ENCODE measurements around the gene GPR87.
A peak's percentile ranks its signal among the peaks of the same experiment; 100 is the strongest.

The GPR87 gene

DNA sequence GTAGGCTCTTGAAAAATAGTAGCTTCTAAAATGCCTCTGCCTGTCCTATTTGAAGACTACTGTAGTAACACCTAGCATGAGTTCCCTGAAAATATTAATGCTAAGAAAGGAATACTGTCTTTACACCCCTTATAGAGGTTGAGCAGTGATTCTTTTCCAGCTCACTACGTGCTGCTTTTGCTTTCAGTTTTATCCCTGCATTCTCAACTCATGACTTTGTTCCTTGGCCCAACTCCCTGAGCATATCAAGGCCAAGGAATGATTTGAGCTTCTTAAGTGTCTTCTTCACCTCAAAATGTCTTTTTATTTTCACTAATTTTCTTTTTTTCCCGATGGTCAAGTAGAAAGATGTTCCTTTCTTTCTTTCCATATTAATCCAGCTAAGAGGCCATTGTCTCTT, 29.2 kb upstream of the GPR87 start:
- Histone ChIP-seq H3K4me3 (replicated peaks; ENCODE audit: insufficient read depth, low read length) (peak overlapping the region; percentile 3; the same call in 1 of the 2 replicates), H3K27me3 (ENCODE audit: insufficient read depth, poor library complexity, severe bottlenecking) (no peaks in the 10 kb centered on the region), H3K27ac (replicated peaks) (peak overlapping the region; percentile 84)
- DNase-seq (ENCODE audit: low read depth in 1 of 2, low spot score in 1 of 2) = no peak
- TF ChIP-seq, protein P1, sequence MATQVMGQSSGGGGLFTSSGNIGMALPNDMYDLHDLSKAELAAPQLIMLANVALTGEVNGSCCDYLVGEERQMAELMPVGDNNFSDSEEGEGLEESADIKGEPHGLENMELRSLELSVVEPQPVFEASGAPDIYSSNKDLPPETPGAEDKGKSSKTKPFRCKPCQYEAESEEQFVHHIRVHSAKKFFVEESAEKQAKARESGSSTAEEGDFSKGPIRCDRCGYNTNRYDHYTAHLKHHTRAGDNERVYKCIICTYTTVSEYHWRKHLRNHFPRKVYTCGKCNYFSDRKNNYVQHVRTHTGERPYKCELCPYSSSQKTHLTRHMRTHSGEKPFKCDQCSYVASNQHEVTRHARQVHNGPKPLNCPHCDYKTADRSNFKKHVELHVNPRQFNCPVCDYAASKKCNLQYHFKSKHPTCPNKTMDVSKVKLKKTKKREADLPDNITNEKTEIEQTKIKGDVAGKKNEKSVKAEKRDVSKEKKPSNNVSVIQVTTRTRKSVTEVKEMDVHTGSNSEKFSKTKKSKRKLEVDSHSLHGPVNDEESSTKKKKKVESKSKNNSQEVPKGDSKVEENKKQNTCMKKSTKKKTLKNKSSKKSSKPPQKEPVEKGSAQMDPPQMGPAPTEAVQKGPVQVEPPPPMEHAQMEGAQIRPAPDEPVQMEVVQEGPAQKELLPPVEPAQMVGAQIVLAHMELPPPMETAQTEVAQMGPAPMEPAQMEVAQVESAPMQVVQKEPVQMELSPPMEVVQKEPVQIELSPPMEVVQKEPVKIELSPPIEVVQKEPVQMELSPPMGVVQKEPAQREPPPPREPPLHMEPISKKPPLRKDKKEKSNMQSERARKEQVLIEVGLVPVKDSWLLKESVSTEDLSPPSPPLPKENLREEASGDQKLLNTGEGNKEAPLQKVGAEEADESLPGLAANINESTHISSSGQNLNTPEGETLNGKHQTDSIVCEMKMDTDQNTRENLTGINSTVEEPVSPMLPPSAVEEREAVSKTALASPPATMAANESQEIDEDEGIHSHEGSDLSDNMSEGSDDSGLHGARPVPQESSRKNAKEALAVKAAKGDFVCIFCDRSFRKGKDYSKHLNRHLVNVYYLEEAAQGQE (IDR thresholded peaks at IDR 0.05; ENCODE audit: insufficient replicate concordance, low read depth) = no peak
- TF ChIP-seq SPI1 (IDR thresholded peaks at IDR 0.05; ENCODE audit: borderline replicate concordance, low read depth) (no peak), GABPA (IDR thresholded peaks at IDR 0.05; ENCODE audit: low read depth) (no peak), POLR2AphosphoS5 (IDR thresholded peaks at IDR 0.05; ENCODE audit: low read depth) (no peak)
- TF ChIP-seq, protein P2, sequence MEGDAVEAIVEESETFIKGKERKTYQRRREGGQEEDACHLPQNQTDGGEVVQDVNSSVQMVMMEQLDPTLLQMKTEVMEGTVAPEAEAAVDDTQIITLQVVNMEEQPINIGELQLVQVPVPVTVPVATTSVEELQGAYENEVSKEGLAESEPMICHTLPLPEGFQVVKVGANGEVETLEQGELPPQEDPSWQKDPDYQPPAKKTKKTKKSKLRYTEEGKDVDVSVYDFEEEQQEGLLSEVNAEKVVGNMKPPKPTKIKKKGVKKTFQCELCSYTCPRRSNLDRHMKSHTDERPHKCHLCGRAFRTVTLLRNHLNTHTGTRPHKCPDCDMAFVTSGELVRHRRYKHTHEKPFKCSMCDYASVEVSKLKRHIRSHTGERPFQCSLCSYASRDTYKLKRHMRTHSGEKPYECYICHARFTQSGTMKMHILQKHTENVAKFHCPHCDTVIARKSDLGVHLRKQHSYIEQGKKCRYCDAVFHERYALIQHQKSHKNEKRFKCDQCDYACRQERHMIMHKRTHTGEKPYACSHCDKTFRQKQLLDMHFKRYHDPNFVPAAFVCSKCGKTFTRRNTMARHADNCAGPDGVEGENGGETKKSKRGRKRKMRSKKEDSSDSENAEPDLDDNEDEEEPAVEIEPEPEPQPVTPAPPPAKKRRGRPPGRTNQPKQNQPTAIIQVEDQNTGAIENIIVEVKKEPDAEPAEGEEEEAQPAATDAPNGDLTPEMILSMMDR (IDR thresholded peaks at IDR 0.05; ENCODE audit: insufficient read depth, low read length) = no peak

DNA sequence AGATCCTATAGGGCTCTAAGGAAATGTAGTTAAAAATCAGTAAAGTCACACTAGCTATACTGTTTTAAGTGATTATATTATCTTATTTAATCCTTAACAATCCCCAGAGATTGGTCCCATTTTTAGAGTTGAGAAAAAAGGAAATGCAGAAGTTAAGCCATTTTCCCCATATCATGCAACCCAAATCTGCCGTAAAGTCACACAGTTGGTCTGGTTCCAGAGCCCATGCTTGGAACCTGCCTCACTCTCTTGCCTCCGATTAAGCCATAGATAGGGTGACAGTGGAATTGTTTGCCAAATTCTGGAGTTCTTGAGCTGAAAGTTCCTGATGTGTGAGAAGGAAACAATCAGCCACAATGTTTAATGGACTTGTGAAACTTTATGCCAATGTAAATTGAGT, 15.1 kb upstream of the GPR87 start:
- no peak for TF ChIP-seq GABPA (IDR thresholded peaks at IDR 0.05; ENCODE audit: low read depth)
- peak; percentile 61; the same call in 1 of the 2 replicates for TF ChIP-seq SPI1 (IDR thresholded peaks at IDR 0.05; ENCODE audit: borderline replicate concordance, low read depth)
- no peaks in the 10 kb centered on the region for H3K27me3 ChIP-seq (ENCODE audit: insufficient read depth, poor library complexity, severe bottlenecking)
- peak in 1 of 2 experiments; percentile 41 for DNase-seq (ENCODE audit: low read depth in 1 of 2, low spot score in 1 of 2)
- H3K4me3 ChIP-seq (replicated peaks; ENCODE audit: insufficient read depth, low read length) = no peak overlapping the region
- peak overlapping the region; percentile 51 for H3K27ac ChIP-seq (replicated peaks)

DNA sequence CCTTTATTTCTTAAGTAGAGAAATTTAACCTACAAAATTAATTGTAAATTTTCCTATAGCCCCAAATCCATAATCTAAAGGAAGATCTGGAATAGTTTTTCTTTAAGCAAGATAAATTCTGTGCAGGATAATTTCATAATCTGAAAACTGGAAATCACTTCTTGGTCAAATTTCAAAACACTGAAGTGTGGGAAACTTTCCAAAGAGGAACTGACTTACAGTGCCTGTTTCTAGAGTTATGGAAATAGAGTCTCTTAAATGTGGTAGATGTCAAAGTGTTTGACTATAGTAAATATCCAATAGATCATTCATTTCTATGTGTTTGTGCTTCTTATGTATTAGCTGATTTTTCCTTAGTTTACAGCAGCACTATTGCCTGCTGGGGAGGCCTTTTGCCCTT, 14.3 kb upstream of the GPR87 start:
- TF ChIP-seq SPI1 (IDR thresholded peaks at IDR 0.05; ENCODE audit: borderline replicate concordance, low read depth) (peak; percentile 90), POLR2AphosphoS5 (IDR thresholded peaks at IDR 0.05; ENCODE audit: low read depth) (no peak), GABPA (IDR thresholded peaks at IDR 0.05; ENCODE audit: low read depth) (no peak)
- peak; percentile 42 to 51 for DNase-seq (ENCODE audit: low read depth in 1 of 2, low spot score in 1 of 2)
- Histone ChIP-seq H3K4me3 (replicated peaks; ENCODE audit: insufficient read depth, low read length) (no peak overlapping the region), H3K27me3 (ENCODE audit: insufficient read depth, poor library complexity, severe bottlenecking) (no peaks in the 10 kb centered on the region), H3K27ac (replicated peaks) (peak overlapping the region; percentile 51)

GRCh38 chr3:151330379-151330778, 13.8 kb upstream of the GPR87 start:
- DNase-seq (ENCODE audit: low read depth in 1 of 2, low spot score in 1 of 2) = no peak
- no peak overlapping the region for H3K4me3 ChIP-seq (replicated peaks; ENCODE audit: insufficient read depth, low read length)
- H3K27ac ChIP-seq (replicated peaks) = peak overlapping the region; percentile 7
- H3K27me3 ChIP-seq (ENCODE audit: insufficient read depth, poor library complexity, severe bottlenecking) = no peaks in the 10 kb centered on the region
- TF ChIP-seq, protein P1 (IDR thresholded peaks at IDR 0.05; ENCODE audit: insufficient replicate concordance, low read depth) = no peak
- TF ChIP-seq POLR2AphosphoS5 (IDR thresholded peaks at IDR 0.05; ENCODE audit: low read depth) (no peak), GABPA (IDR thresholded peaks at IDR 0.05; ENCODE audit: low read depth) (no peak), SPI1 (IDR thresholded peaks at IDR 0.05; ENCODE audit: borderline replicate concordance, low read depth) (no peak)
- TF ChIP-seq, protein P2 (IDR thresholded peaks at IDR 0.05; ENCODE audit: insufficient read depth, low read length) = no peak

DNA sequence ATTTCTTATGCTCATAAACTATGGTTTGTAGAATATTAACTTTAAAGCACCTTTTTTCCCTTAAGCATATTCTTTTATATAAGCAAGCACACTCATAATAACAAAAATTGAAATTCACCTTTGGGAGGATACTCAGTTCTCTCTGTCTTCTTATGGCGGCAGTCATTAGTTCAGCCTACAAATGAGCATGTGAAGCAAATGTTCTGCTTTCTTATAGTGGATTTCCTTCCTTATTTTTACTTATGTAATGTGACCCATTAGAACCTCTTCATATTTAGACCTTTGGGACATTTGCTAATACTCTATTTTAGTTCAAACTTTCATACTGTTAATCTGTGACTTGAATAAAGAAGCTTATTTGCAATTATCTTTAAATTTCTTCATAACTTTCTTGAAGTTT, 12.7 kb upstream of the GPR87 start, which contains the start of gene P2RY13:
P2RY13 (minus strand) TSS at position 187 of the 400 bp plus-strand sequence; CDS start at position 166, 21 bp downstream.
- TF ChIP-seq GABPA (IDR thresholded peaks at IDR 0.05; ENCODE audit: low read depth) (no peak), POLR2AphosphoS5 (IDR thresholded peaks at IDR 0.05; ENCODE audit: low read depth) (no peak), SPI1 (IDR thresholded peaks at IDR 0.05; ENCODE audit: borderline replicate concordance, low read depth) (no peak)
- TF ChIP-seq, protein P1 (IDR thresholded peaks at IDR 0.05; ENCODE audit: insufficient replicate concordance, low read depth) = no peak
- TF ChIP-seq, protein P2 (IDR thresholded peaks at IDR 0.05; ENCODE audit: insufficient read depth, low read length) = no peak
- Histone ChIP-seq H3K27ac (replicated peaks) (peak within 1 kb of the TSS; percentile 72), H3K27me3 (ENCODE audit: insufficient read depth, poor library complexity, severe bottlenecking) (no peaks in the 10 kb centered on the region), H3K4me3 (replicated peaks; ENCODE audit: insufficient read depth, low read length) (peak within 1 kb of the TSS; percentile 44)
- DNase-seq (ENCODE audit: low read depth in 1 of 2, low spot score in 1 of 2) = no peak

All from HL-60 (cell line).